ENCODE data around the gene ZNF217. TPM values are rescaled to one million over a fixed set of nuclear protein-coding genes. Genes with fewer than 3 reads are reported as not detected.

The ZNF217 gene
- total and polyA plus RNA-seq, 9 of the 15 experiments (the other 6 are each of a cell fraction or from before 2014, with no cell fraction given), result 3.0 to 41.8 (median 16.8) TPM

DNA sequence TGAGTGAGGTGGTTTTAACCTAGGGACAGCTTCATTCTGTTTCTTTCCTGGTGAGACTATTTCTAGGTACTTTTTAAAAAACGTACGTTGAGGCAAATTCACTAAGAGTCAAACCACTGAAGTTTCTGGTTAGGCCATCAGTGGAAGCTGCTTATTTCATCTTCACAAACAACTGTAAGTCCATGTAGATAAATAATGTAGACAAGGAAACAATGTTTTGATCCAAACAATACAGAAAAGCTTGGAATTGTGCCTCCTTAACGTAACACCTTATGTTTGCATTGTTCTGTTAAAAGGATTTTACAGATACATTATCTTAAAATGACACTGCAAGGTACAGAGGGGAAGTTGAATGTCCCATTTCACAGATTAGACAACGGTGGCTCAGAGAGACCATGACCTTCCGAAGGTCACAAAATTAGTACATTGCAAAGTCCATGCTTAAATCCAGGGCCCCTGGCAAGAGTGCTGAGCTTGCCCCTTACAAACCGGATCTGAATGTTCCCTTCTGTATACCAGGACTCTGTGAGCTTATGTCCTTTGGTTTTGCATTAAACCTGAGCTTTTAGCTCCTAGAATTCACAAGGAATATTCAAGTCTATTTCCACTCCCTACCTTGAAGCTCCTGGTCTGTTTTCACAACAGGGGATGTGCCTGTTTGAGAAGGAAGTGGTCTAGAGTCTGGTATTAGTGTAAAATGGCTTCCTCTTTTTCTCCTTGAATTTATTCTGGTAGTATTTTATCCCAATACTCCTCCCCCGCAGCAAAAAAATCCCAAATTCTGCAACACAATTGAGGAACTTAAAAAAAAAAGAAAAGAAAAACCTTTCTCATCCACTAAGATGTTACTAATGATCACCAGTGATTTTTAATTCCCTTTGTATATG, 28.9 kb upstream of the ZNF217 start (continued):
- TF ChIP-seq, protein P1, sequence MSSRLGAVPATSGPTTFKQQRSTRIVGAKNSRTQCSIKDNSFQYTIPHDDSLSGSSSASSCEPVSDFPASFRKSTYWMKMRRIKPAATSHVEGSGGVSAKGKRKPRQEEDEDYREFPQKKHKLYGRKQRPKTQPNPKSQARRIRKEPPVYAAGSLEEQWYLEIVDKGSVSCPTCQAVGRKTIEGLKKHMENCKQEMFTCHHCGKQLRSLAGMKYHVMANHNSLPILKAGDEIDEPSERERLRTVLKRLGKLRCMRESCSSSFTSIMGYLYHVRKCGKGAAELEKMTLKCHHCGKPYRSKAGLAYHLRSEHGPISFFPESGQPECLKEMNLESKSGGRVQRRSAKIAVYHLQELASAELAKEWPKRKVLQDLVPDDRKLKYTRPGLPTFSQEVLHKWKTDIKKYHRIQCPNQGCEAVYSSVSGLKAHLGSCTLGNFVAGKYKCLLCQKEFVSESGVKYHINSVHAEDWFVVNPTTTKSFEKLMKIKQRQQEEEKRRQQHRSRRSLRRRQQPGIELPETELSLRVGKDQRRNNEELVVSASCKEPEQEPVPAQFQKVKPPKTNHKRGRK (tag; IDR thresholded peaks at IDR 0.05), result no peak
- no peak for TF ChIP-seq HNRNPH1 (optimal IDR thresholded peaks at IDR 0.05; ENCODE audit: low read depth, low read length)
- TF ChIP-seq CHD2 (IDR thresholded peaks at IDR 0.05; ENCODE audit: low read depth, low read length), result no peak
- no peak for TF ChIP-seq ARNT (IDR thresholded peaks at IDR 0.05)
- TF ChIP-seq, protein P2, sequence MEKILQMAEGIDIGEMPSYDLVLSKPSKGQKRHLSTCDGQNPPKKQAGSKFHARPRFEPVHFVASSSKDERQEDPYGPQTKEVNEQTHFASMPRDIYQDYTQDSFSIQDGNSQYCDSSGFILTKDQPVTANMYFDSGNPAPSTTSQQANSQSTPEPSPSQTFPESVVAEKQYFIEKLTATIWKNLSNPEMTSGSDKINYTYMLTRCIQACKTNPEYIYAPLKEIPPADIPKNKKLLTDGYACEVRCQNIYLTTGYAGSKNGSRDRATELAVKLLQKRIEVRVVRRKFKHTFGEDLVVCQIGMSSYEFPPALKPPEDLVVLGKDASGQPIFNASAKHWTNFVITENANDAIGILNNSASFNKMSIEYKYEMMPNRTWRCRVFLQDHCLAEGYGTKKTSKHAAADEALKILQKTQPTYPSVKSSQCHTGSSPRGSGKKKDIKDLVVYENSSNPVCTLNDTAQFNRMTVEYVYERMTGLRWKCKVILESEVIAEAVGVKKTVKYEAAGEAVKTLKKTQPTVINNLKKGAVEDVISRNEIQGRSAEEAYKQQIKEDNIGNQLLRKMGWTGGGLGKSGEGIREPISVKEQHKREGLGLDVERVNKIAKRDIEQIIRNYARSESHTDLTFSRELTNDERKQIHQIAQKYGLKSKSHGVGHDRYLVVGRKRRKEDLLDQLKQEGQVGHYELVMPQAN (IDR thresholded peaks at IDR 0.05; ENCODE audit: borderline replicate concordance), result no peak
- TF ChIP-seq FOXJ2 (tag; IDR thresholded peaks at IDR 0.05), result no peak
- TF ChIP-seq HNRNPUL1 (IDR thresholded peaks at IDR 0.05; ENCODE audit: low read length), result no peak
- TF ChIP-seq SP2 (IDR thresholded peaks at IDR 0.05; ENCODE audit: extremely low read depth, low read depth, low read length, poor library complexity, severe bottlenecking), result no peak
- no peak for TF ChIP-seq FOXP1 (CRISPR knock-in tag; IDR thresholded peaks at IDR 0.05)
- TF ChIP-seq ZNF57 (CRISPR knock-in tag; IDR thresholded peaks at IDR 0.05), result 0 out of 2 replicates have a peak, but pooled peaks have one; percentile 14
- TF ChIP-seq, protein P3, sequence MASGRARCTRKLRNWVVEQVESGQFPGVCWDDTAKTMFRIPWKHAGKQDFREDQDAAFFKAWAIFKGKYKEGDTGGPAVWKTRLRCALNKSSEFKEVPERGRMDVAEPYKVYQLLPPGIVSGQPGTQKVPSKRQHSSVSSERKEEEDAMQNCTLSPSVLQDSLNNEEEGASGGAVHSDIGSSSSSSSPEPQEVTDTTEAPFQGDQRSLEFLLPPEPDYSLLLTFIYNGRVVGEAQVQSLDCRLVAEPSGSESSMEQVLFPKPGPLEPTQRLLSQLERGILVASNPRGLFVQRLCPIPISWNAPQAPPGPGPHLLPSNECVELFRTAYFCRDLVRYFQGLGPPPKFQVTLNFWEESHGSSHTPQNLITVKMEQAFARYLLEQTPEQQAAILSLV (tag; IDR thresholded peaks at IDR 0.05), result no peak
- TF ChIP-seq NUFIP1 (IDR thresholded peaks at IDR 0.05; ENCODE audit: partially characterized antibody), result no peak
- TF ChIP-seq GATA2 (CRISPR knock-in tag; IDR thresholded peaks at IDR 0.05), result no peak
- peak; percentile 42; the same call in 1 of the 2 replicates for TF ChIP-seq CREB3 (tag; conservative IDR thresholded peaks at IDR 0.05; ENCODE audit: low read depth)
- no peak for TF ChIP-seq NR1H2 (CRISPR knock-in tag; IDR thresholded peaks at IDR 0.05)
- TF ChIP-seq, protein P4, sequence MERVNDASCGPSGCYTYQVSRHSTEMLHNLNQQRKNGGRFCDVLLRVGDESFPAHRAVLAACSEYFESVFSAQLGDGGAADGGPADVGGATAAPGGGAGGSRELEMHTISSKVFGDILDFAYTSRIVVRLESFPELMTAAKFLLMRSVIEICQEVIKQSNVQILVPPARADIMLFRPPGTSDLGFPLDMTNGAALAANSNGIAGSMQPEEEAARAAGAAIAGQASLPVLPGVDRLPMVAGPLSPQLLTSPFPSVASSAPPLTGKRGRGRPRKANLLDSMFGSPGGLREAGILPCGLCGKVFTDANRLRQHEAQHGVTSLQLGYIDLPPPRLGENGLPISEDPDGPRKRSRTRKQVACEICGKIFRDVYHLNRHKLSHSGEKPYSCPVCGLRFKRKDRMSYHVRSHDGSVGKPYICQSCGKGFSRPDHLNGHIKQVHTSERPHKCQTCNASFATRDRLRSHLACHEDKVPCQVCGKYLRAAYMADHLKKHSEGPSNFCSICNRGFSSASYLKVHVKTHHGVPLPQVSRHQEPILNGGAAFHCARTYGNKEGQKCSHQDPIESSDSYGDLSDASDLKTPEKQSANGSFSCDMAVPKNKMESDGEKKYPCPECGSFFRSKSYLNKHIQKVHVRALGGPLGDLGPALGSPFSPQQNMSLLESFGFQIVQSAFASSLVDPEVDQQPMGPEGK (CRISPR knock-in tag; IDR thresholded peaks at IDR 0.05; ENCODE audit: borderline replicate concordance), result no peak
- TF ChIP-seq ZNF830 (CRISPR knock-in tag; IDR thresholded peaks at IDR 0.05), result no peak
- TF ChIP-seq CBFB (CRISPR knock-in tag; IDR thresholded peaks at IDR 0.05), result no peak
- TF ChIP-seq ZNF175 (CRISPR knock-in tag; IDR thresholded peaks at IDR 0.05; ENCODE audit: low read depth), result 0 out of 2 replicates have a peak, but pooled peaks have one; percentile 24
